HG03139 (cell line): ENCODE data around the gene LHFPL6.
A peak's percentile ranks its signal among the peaks of the same experiment; 100 is the strongest.

ENCODE experiments used
- ATAC-seq: cut with Tn5 transposase; IDR thresholded peaks from one replicate; pipeline ENCODE4 v1.9.1; 2021; ENCODE audit not compliant: unreplicated experiment

The LHFPL6 gene

GRCh38 chr13:39417643-39418042, 185.3 kb downstream of the LHFPL6 start:
- no peak for ATAC-seq

DNA sequence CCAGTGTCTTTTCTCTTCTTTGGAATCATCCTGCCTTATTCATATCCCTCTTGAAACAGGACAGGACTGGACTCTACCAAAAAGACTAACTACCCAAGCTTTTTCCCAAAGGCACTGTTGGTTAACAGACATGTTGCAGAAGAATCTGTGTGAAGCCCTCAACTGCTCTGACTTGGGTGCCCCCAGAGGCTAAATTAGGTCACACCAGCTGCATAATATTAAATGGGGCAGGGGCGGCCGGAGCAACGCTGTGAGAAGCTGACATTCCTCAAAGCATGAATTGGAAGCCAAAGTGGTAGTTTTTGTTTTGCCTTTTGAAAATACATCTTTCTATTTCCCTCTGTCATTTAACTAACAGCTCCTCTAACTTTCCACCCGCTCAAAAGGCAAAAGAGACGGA, 185.9 kb downstream of the LHFPL6 start:
- no peak for ATAC-seq

- ATAC-seq, result no peak
Measured at GRCh38 chr13:39415008-39415802, 187.8 kb downstream of the LHFPL6 start.

- ATAC-seq, result no peak
Measured at GRCh38 chr13:39414339-39414738, 188.7 kb downstream of the LHFPL6 start.

GRCh38 chr13:39411511-39411910, 191.5 kb downstream of the LHFPL6 start:
- ATAC-seq, result no peak

GRCh38 chr13:39410964-39411363, 192.0 kb downstream of the LHFPL6 start:
- ATAC-seq, result no peak

- no peak for ATAC-seq
Measured at GRCh38 chr13:39410096-39410901, 192.7 kb downstream of the LHFPL6 start.

DNA sequence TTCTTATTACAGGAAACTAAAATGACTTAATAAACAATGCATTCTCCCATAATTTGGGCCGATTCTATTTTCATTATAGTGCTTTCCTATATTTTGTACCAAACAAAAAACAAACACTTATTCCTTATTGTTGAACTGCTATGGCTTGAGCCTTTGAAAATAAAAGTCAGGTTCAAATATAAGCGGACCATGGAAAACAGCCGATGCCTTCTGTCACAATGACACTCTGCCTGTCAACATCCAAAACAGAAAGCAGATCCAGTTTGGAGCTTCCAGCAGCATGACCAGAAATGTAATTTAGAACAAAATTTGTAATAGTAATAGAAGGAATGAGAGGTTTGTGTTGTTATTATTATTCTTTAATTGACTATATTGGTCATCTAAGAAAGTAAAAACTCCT, 194.5 kb downstream of the LHFPL6 start:
- ATAC-seq, result no peak

- no peak for ATAC-seq
Measured at GRCh38 chr13:39407786-39408185, 195.2 kb downstream of the LHFPL6 start.

DNA sequence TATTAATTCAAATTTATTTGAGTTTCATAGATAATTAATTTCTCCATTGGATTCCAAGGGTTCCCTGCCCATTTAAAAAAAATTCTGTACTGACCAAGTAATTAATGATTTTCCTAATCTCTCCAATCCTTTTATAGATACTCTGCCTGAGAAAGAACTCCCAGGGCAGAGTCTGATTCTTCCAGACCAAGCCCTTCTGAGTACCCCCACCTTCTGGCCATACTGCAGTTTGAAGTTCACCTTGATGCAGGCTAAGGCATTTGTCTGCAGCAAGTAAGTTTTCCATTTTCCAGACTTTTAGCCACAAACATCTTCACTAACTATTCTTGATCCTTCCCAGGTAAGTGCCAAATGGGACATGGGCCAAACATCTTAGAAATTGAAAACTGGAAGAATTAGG, 195.9 kb downstream of the LHFPL6 start:
- ATAC-seq, result no peak

GRCh38 chr13:39406688-39407087, 196.3 kb downstream of the LHFPL6 start:
- peak; percentile 71 for ATAC-seq

- ATAC-seq, result no peak
Measured at GRCh38 chr13:39405596-39406205, 197.3 kb downstream of the LHFPL6 start.

DNA sequence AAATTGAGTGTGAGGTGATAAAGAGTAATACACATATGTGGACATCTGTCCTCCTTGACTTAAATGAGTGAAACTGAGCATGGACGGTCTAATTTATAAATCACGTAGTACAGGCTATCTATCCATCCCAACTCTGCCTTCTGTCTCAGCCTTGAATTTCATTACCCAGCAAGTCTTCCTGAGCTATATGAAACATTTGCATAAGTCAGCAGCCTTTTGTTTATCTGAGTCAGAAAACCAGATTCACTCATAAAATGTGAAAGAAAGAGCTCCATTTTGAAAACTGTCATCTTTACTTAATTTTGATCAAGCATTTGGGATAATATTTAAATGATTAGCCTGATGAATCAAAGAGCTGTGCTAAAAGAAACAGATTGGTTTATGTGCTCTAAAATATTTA, 197.9 kb downstream of the LHFPL6 start:
- no peak for ATAC-seq

DNA sequence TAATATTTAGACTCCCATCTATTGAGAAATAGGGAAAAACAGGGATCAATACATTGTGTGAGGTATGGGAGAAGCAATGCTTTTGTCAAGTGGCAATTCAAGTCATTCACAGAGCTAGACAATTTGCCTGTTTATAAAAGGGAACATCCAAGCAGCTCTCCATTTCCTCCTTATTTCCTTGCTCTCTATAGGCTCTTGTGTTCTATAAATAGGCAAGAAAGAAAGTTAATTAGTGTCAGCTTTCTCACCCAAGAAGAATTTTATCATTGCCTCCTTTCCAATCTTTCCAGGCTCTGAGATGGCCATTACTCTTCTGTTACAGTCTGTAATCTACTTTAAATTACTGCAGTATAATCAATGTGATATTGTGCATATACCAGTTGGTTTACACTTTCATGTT, 199.9 kb downstream of the LHFPL6 start:
- ATAC-seq, result no peak

- no peak for ATAC-seq
Measured at GRCh38 chr13:39402221-39402970, 200.6 kb downstream of the LHFPL6 start.

DNA sequence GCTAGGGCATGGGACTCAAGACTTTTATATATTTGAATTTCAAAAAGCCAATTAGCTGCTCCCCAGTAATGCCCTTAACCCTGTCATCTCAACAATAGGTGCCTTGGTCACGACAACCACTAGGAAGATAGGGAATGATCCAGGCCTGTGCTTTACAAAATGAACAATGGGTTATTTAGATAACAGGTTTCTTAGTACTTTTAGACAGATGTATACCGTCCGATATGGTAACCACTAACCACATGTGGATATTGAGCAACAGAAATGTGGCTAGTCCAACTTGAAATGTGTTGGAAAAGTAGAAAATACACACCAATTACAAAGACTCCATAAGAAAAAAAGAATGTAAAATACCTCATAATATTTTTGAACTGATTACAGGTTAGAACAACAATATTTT, 201.2 kb downstream of the LHFPL6 start:
- no peak for ATAC-seq

GRCh38 chr13:39401046-39401705, 201.8 kb downstream of the LHFPL6 start:
- no peak for ATAC-seq

- ATAC-seq, result no peak
Measured at GRCh38 chr13:39399102-39399501, 203.9 kb downstream of the LHFPL6 start.

DNA sequence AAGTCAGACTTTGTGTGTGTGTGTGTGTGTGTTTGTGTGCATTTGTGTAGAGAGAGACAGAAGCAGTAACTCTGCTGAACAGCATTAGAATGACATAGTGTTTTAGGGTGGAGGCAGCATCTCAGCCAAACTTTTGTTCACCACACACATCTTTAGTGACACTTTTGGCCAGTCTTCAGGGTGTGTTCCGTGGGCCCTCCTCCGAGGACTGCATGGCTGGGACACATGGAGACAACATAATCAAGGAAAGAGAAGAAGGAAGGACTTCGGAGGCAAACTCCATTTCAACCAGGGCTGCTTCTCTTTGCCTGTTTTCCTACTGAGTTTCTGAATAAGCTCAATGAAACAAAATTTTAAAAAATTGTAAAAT, 205.1 kb downstream of the LHFPL6 start:
- no peak for ATAC-seq

- ATAC-seq, result no peak
Measured at GRCh38 chr13:39397226-39397895, 205.6 kb downstream of the LHFPL6 start.
